Measurements from ENCODE around the gene IFI16. TPM values are rescaled to one million over a fixed set of nuclear protein-coding genes. Genes with fewer than 3 reads are reported as not detected.

The IFI16 gene
- total RNA-seq, 1 experiment from 2014 or later: 31.3 TPM

DNA sequence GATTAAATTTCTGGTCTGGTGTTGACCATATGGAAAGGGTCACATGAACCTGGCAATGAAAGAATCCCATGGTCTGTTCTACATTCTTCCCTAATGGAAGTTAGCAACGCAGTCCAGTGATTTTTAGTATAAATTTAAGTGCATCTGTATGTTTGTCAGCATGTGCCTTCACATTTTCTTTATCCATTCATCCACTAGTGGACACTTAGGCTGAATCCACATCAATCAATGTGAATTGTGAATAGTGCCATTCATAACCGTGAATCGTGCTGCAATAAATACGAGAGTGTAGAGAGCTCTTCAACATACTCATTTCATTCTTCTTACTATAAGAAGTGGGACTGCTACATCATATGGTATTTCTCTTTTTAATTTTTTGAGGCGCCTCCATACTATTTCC lies 12.7 kb upstream of the IFI16 start:
- CTCF ChIA-PET: interaction anchor here (0.7 kb wide), 1 partner anchor 713 kb away, joined by 3 read pairs; no protein-coding TSS in a partner anchor

DNA sequence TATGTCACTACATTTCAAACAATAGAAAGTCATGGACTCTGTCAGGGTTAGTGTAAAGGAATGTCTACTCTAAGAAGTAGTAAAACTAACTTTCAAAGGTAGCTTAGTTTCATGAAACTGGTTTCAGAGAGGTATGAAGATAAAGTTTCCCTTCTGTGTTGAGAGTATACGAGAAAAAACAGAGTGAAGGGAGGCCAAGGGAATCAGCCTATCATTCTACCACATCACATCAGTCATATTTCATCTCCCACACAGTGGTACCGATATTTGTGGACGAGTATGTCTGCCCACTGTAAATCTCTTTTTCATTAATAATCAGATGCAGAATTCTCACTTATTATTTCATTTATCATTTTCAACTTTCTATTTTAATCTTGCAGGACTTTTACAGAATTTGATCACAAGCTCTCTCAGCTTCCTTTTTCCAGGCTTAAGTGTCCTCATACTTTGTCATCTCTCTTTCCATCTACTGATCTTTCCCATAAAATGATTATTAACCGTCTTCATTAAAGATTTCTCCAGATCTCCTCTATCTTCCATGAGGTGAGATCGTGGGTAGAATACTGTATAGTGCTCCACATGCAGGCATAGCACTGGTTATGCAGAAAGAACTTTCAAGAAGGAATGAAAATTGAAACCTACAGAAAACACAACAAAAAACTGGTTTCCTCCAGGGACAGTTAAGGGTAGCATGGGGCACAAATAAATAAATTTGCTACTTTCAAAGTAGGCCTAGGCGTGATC lies 11.5 kb upstream of the IFI16 start:
- Histone ChIP-seq H2AFZ (no peak overlapping the region), H3K9me3 (ENCODE audit: insufficient read depth, low read depth) (no peaks in the 10 kb centered on the region), H3K4me1 (replicated peaks; ENCODE audit: insufficient read depth) (no peaks in the 10 kb centered on the region), H3K79me2 (ENCODE audit: low read depth) (no peaks in the 10 kb centered on the region), H3K27ac (no peak overlapping the region), H3K27me3 (ENCODE audit: insufficient read depth, low read depth) (no peaks in the 10 kb centered on the region), H4K20me1 (ENCODE audit: insufficient read depth) (no peaks in the 10 kb centered on the region), H3K9me2 (ENCODE audit: insufficient read depth) (no peaks in the 10 kb centered on the region), H3K36me3 (ENCODE audit: low read depth) (no peaks in the 10 kb centered on the region), H3K4me3 (no peak overlapping the region), H3K4me2 (no peak overlapping the region), H3F3A (ENCODE audit: insufficient read depth, low read depth) (no peaks in the 10 kb centered on the region)
- intact Hi-C loops (cut with micrococcal nuclease; ENCODE audit: unreplicated experiment): loop anchor here (1.0 kb wide), 1 partner anchor 795 kb away; no protein-coding TSS in a partner anchor
- no TSS peak for BruUV-seq (replicated peaks)
- TF ChIP-seq EZH2 (IDR thresholded peaks at IDR 0.05; ENCODE audit: low read depth): no peak
- TF ChIP-seq, protein P1, sequence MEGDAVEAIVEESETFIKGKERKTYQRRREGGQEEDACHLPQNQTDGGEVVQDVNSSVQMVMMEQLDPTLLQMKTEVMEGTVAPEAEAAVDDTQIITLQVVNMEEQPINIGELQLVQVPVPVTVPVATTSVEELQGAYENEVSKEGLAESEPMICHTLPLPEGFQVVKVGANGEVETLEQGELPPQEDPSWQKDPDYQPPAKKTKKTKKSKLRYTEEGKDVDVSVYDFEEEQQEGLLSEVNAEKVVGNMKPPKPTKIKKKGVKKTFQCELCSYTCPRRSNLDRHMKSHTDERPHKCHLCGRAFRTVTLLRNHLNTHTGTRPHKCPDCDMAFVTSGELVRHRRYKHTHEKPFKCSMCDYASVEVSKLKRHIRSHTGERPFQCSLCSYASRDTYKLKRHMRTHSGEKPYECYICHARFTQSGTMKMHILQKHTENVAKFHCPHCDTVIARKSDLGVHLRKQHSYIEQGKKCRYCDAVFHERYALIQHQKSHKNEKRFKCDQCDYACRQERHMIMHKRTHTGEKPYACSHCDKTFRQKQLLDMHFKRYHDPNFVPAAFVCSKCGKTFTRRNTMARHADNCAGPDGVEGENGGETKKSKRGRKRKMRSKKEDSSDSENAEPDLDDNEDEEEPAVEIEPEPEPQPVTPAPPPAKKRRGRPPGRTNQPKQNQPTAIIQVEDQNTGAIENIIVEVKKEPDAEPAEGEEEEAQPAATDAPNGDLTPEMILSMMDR (conservative IDR thresholded peaks at IDR 0.05): no peak
- DNase-seq: no peak
- POLR2A ChIA-PET (ENCODE audit: unreplicated experiment): no interaction called here
- CTCF ChIA-PET: no interaction called here

More for the DNA sequence above, 12.7 kb upstream of the IFI16 start:
- H4K20me1 ChIP-seq (ENCODE audit: insufficient read depth): no peaks in the 10 kb centered on the region
- H3K4me2 ChIP-seq: no peak overlapping the region
- no peaks in the 10 kb centered on the region for H3K27me3 ChIP-seq (ENCODE audit: insufficient read depth, low read depth)
- no peak for TF ChIP-seq EZH2 (IDR thresholded peaks at IDR 0.05; ENCODE audit: low read depth)
- TF ChIP-seq, protein P1 (conservative IDR thresholded peaks at IDR 0.05): no peak
- H3K9me3 ChIP-seq (ENCODE audit: insufficient read depth, low read depth): no peaks in the 10 kb centered on the region
- no peaks in the 10 kb centered on the region for H3K36me3 ChIP-seq (ENCODE audit: low read depth)
- no peak overlapping the region for H3K4me3 ChIP-seq
- no TSS peak for BruUV-seq (replicated peaks)
- POLR2A ChIA-PET (ENCODE audit: unreplicated experiment): no interaction called here
- no peak overlapping the region for H3K27ac ChIP-seq
- H3K79me2 ChIP-seq (ENCODE audit: low read depth): no peaks in the 10 kb centered on the region
- no peaks in the 10 kb centered on the region for H3K9me2 ChIP-seq (ENCODE audit: insufficient read depth)
- H3K4me1 ChIP-seq (replicated peaks; ENCODE audit: insufficient read depth): no peaks in the 10 kb centered on the region
- intact Hi-C loops (cut with micrococcal nuclease; ENCODE audit: unreplicated experiment): no loop called here
- H3F3A ChIP-seq (ENCODE audit: insufficient read depth, low read depth): no peaks in the 10 kb centered on the region
- no peak overlapping the region for H2AFZ ChIP-seq
- no peak for DNase-seq

DNA sequence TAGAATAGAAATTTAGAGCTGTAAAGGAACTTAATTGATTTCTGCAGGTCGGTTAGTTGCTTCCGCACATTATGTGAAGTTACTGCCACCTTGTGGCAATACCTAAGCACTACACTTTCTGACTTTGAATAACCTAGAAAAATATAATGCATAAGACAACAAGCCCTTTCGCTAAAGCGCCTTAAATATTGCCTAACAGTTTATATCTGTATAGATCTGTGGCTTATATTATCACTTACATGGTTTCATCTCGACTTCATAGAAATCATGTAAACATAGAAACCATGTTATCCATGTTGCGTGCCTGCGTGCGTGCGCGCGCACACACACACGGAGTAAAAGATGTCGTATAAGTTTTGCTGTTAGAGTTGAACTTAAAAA lies 10.9 kb upstream of the IFI16 start:
- H3K4me2 ChIP-seq: no peak overlapping the region
- ChIA-PET POLR2A (ENCODE audit: unreplicated experiment) (no interaction called here), CTCF (no interaction called here)
- no peaks in the 10 kb centered on the region for H3K9me2 ChIP-seq (ENCODE audit: insufficient read depth)
- H3K79me2 ChIP-seq (ENCODE audit: low read depth): no peaks in the 10 kb centered on the region
- no peak overlapping the region for H3K27ac ChIP-seq
- no peak overlapping the region for H2AFZ ChIP-seq
- no peaks in the 10 kb centered on the region for H3K36me3 ChIP-seq (ENCODE audit: low read depth)
- no peaks in the 10 kb centered on the region for H3K9me3 ChIP-seq (ENCODE audit: insufficient read depth, low read depth)
- intact Hi-C loops (cut with micrococcal nuclease; ENCODE audit: unreplicated experiment): loop anchor here (1.0 kb wide), 1 partner anchor 795 kb away; no protein-coding TSS in a partner anchor
- no peaks in the 10 kb centered on the region for H3F3A ChIP-seq (ENCODE audit: insufficient read depth, low read depth)
- no peaks in the 10 kb centered on the region for H4K20me1 ChIP-seq (ENCODE audit: insufficient read depth)
- no TSS peak for BruUV-seq (replicated peaks)
- H3K27me3 ChIP-seq (ENCODE audit: insufficient read depth, low read depth): no peaks in the 10 kb centered on the region
- peak; percentile 23 to 35 for DNase-seq
- H3K4me3 ChIP-seq: no peak overlapping the region
- TF ChIP-seq EZH2 (IDR thresholded peaks at IDR 0.05; ENCODE audit: low read depth): no peak
- TF ChIP-seq, protein P1 (conservative IDR thresholded peaks at IDR 0.05): peak; percentile 91
- H3K4me1 ChIP-seq (replicated peaks; ENCODE audit: insufficient read depth): no peaks in the 10 kb centered on the region

Measured in PC-9 (cell line).